Measurements from ENCODE around the gene ZNF208.
"Not testable (repeated sequence)": the region's sequence is repeated elsewhere in the genome, so short reads cannot be mapped to it uniquely, and the experiment has no call there.

ZNF208 gene

GRCh38 chr19:22010437-22011143 lies at the start of gene ZNF208:
Gene ZNF208 (minus strand): TSS chr19:22010943. CDS start chr19:22010794, 149 bp downstream.
- not testable (repeated sequence) for DNase-seq (ENCODE audit: low read depth)

DNA sequence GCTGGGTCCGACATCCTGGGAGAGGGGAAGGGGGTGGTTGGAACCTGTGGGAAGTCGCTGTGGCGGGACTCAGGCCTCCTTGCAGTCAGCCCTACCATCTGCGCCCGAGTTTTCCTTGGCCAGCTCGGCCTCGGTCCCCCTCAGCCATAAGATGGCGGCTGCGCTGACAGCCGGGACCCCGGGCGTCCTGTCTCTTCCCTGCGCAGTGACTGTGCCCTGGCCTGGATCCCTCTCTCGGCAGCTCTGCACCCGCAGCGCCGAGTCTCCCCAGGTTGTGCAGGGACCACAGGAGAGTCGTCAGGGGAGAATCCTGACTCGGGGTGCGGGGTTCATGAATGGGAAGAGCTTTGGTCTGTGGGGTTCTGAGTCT lies 41.9 kb upstream of the ZNF208 start:
- DNase-seq (ENCODE audit: low read depth) = no peak

- DNase-seq (ENCODE audit: low read depth) = not testable (repeated sequence)
Measured at GRCh38 chr19:22041151-22041550, 30.4 kb upstream of the ZNF208 start.

GRCh38 chr19:22030680-22031079 lies 19.9 kb upstream of the ZNF208 start:
- DNase-seq (ENCODE audit: low read depth) = no peak

DNA sequence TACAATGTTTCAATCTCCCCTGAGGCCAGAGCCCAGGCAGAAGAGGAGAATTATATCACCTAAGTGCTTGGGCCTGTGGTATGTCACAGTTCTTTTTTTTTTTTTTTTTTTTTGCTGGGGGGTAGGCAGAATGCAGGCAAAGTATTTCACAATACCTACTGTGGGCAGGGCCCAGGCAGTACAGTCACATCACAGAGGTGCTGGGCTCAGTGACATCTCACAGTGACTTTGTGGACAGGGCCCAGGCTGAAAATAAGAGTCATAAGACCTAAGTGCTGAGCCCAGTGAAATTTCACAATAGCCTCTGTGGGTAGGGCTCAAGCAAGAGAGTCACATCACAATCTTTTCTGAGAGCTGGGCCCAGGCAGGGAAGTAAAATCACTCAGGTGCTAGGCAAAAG lies 15.9 kb upstream of the ZNF208 start:
- no peak for DNase-seq (ENCODE audit: low read depth)

DNA sequence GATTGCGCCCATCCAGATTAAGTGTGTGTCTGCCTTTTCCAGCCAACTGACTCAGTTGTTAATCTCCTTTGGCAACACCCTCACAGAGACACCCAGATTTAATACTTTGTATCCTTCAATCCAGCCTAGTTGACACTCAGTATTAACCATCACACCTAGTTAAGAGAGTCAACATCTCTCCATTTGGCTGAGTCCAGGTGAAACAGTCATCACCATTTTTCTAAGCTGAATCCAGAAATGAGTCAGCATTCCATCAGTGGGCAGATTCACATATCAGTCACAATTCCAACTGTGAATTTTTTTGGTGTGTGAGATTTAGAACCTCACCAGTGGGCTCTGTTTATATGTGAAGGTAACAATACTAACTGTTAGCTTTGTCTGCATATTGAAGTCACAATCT lies 14.8 kb upstream of the ZNF208 start:
- not testable (repeated sequence) for DNase-seq (ENCODE audit: low read depth)

GRCh38 chr19:21970466-21970865 lies 40.3 kb downstream of the ZNF208 start:
- DNase-seq (ENCODE audit: low read depth) = no peak

DNA sequence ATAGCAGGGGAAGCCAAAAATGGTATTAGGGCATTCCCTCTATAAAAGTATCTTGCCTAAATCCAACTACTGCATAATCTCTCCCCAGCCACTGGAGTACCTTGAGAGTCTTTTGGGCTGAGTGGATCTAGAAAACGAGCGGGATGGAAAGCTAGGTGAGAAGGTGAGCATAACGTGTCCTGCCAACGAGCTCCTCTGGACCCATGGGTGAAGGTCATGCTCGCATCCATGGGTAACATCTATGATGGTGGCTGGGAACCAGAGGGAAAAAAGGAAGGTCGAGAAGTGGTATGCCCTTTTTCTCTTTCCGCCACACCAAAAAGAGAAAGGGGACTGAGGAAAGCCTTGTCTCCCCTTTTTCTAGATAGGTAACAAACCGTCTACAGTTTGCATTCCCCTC lies 63.0 kb downstream of the ZNF208 start:
- DNase-seq (ENCODE audit: low read depth) = no peak

- no peak for DNase-seq (ENCODE audit: low read depth)
Measured at GRCh38 chr19:21940684-21941083, 70.1 kb downstream of the ZNF208 start.

- no peak for DNase-seq (ENCODE audit: low read depth)
Measured at GRCh38 chr19:21934593-21934992, 76.2 kb downstream of the ZNF208 start.

- DNase-seq (ENCODE audit: low read depth) = no peak
Measured at GRCh38 chr19:21934131-21934530, 76.6 kb downstream of the ZNF208 start.

- no peak for DNase-seq (ENCODE audit: low read depth)
Measured at GRCh38 chr19:21922276-21922675, 88.5 kb downstream of the ZNF208 start.

DNA sequence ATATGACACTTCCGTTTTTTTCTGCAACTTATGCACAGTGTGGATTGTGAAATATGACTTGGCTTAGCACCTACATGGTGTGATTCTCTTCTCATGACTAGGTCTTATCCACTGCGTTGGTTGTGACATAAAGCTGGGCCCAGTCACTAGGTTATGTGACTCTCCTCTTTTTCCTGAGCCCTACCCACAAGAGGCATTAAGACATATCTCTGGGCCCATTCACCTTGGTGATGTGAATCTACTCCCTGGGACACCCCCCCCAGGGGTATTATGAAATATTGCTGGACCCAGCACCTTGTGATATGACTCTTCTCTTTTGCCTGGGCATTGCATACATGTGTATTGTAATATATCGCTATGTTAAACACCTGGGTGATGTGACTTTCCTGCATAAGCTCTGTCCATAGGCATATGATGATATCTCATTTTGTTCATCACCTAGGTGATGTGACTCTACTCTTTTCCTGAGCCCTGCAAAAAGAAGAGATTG lies 89.0 kb downstream of the ZNF208 start:
- no peak for DNase-seq (ENCODE audit: low read depth)

GRCh38 chr19:21915411-21915810 lies 95.3 kb downstream of the ZNF208 start:
- DNase-seq (ENCODE audit: low read depth) = no peak

DNA sequence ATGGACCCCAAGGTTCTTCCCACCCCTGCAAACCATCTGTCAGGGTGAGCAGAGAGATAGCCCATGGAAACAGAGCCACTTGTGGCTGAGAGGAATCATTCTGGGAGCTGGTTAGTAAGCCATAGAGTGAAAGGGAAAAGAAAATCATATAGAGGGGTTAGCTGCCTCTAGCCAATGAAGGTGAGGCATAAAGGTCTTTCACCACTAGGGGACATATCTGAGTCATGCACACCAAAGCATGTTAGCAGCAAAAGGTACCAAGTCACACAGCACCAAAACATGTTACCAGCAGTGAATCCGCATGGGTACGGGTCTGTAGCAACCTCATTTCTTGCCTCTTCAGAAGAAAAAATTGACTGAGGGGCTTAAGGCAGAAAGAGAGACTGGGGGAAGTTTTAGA lies 98.1 kb downstream of the ZNF208 start:
- no peak for DNase-seq (ENCODE audit: low read depth)

- no peak for DNase-seq (ENCODE audit: low read depth)
Measured at GRCh38 chr19:21910318-21910717, 100.4 kb downstream of the ZNF208 start.

- DNase-seq (ENCODE audit: low read depth) = no peak
Measured at GRCh38 chr19:21908066-21908465, 102.7 kb downstream of the ZNF208 start.

- no peak for DNase-seq (ENCODE audit: low read depth)
Measured at GRCh38 chr19:21907516-21907915, 103.2 kb downstream of the ZNF208 start.

DNA sequence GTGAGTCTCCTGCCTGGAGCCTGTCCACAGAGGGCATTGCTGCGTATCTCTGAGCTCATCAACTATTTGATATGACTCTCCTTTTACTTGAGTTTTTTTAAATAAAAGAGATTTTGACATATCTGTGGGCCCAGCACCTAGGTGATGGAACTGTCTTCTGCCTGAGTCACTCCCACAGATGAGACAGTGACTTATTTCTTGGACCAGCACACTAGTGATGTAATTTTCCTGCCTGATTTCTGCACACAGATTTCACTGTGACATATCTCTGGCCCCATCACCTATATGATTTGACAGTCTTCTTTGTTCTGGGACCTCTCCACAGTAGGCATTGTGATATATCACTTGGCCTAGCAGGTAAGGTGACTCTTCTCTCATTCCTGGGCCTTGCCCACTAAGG lies 108.2 kb downstream of the ZNF208 start:
- no peak for DNase-seq (ENCODE audit: low read depth)

DNA sequence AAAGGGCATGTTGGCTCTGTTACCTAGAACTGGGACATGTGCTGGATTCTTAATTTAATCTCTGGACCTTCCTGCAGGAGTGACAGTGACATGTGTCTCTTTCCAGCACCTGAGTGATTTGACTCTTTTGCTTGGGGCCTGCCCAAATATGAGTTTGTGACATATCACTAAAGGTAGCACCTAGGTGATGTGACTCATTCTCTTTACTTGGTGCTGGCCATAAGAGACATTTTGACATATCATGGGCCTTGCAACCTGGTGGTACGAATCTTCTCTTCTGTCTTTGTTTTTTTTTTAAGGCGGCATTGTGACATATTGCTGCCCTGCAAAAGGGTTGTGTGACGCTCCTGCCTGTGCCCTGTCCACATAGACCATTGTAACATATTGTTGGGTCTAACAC lies 108.9 kb downstream of the ZNF208 start:
- no peak for DNase-seq (ENCODE audit: low read depth)

DNA sequence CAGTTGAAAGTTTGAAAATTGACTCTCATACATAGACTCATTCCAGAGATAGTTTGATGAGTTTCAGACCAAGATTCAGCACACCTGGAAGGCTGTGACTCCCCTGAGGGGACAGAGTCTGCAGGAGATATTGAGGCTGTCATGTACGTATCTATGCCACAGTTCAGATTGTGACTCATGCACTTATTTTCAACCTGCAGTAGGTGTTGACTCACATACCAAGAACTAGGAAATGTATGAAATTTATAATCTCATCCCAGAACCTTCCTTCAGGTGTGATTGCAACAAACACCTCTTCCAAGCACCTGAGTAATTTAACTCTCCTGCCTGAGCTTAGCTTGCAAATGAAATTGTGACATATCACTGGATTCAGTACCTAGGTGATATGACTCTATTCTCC lies 110.3 kb downstream of the ZNF208 start:
- DNase-seq (ENCODE audit: low read depth) = no peak

- no peak for DNase-seq (ENCODE audit: low read depth)
Measured at GRCh38 chr19:21891086-21891485, 119.7 kb downstream of the ZNF208 start.

DNA sequence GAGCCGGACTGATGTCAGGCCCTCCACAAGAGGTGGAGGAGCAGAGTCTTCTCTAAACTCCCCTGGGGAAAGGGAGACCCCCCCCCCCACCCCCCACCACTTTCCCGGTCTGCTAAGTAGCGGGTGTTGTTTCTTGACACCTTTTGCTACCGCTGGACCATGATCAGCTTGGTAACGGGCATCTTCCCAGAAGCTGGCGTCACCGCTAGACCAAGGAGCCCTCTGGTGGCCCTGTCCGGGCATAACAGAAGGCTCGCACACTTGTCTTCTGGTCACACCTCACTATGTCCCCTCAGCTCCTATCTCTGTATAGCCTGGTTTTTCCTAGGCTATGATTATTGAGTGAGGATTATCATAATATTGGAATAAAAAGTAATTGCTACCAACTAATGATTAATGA lies 120.7 kb downstream of the ZNF208 start:
- DNase-seq (ENCODE audit: low read depth) = not testable (repeated sequence)

- DNase-seq (ENCODE audit: low read depth) = not testable (repeated sequence)
Measured at GRCh38 chr19:21885516-21885915, 125.2 kb downstream of the ZNF208 start.
